Measurements from ENCODE around the gene TLL2.
A peak's percentile ranks its signal among the peaks of the same experiment; 100 is the strongest.

The TLL2 gene

DNA sequence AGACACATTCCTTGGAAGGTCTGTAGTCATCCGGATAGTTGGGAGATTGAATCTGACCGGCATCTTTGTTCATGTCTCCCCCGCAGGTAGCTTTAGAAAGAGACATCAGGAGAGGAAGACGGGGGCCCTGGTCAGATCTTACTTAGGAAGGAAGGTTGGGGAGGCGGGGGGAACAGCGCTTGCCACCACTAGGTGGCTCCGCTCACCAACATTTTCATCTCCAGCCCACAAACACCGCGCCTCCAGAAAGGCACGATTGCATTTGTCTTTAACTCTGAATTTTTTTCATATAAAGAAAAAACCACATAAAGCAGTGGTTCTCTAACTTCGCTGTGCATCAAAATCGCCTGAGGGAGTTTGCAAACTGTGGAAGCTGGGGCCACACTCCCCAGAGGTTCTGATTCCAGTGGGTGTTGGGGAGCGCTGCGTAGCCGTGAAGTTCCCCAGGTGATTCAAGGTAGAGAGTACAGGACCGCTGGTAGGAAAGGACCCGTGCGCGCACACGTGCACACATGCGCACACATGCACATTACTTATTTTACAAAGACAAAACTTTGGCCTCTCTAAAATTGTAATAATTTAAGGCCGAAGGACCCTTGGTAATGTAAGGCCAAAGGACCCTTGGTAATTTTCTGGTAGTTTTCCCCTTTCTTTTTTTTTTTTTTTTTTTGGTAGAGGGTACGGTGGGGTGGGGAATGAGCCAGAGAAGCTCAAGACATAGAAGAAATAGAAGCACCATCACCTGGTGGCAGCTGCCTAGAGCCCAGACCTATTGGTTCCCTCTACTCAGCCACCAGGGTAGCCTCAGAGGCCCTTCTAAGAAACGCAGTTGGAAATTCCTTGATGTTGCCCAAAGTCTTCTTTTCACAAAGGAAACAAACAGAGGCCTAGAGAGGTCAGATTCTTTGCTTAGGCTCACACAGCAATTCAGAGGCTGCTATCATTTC lies 117.5 kb downstream of the TLL2 start:
- peak; percentile 59 for DNase-seq (ENCODE audit: low spot score)

DNA sequence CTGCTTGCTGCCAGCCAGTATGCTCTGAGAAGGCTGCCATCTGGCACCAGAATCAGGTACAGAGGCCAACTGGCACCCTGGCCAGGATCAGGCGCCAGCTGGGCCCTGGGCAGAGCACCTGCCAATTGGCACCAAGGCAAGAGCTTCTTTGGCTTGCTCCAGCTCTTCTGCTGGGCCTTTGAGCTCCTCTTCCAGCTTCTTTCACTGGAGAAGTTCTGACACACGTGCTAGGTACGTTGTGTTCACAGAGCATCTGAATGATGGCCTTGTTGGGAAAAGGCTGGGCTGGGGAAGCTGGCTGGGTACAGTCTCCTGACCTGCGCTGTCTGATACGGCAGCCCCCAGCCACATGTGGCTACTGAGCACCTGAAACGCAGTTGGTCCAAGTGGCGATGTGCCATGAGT lies 123.3 kb downstream of the TLL2 start:
- no peak for DNase-seq (ENCODE audit: low spot score)

DNA sequence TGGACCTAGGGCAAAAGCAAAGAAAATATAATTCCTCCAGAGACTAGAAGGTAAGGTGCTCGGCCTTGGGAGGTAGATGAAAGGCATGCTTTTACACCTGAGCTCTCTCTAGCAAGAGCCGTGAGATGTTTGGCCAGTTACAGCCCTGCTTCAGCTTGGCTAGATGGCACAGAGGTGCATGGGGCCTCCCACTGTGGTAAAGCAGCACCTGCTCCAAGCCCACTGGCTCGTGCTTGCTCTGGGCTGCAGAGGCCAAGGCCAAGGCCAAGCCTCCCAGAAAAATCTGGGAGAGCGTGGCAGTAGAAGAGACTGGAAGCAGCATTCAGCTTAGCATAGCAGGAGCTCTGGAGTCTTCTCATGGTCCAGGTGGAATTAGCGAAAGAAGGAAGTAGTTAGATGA lies 123.9 kb downstream of the TLL2 start:
- DNase-seq (ENCODE audit: low spot score), result no peak

GRCh38 chr10:96387601-96388000 lies 126.1 kb downstream of the TLL2 start:
- no peak for DNase-seq (ENCODE audit: low spot score)

DNA sequence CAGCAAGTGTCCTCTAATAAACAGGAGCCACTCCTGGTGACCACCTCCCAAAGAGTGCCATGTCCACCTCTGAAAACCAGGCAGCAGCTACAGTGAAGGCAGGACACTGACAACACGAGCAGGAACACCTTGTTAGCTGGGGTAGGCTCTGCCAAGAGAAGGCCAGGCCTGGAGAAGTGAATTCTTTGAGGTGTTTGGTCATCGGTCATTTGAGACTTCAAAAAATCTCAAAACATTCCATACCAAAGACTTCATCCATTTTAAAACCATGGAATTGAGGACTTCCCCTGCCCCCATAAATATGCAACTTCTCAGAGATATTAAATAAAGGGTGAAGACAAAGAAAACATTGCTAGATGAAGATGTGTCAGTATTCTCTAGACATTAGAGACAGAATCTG lies 126.6 kb downstream of the TLL2 start:
- no peak for DNase-seq (ENCODE audit: low spot score)

DNA sequence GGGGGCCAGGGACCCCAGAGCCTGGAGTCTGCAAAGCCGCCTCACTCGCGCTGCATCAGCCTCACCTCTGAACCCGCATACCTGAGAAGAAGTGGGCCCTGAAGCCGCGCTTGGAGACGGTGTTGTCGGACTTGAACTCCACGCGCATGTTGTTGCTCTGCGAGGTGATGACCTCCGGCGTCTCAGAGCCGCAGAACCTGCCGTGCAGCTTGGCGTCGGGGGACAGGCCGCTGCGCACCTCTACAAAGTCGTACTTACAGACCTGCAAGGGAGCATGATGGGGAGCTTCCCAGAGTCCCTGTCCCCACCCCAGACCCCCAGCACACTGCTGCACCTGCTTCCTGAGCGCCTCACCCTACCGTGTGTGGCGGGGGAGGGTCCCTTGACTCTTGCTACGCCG lies 129.2 kb downstream of the TLL2 start:
- DNase-seq (ENCODE audit: low spot score), result no peak

- no peak for DNase-seq (ENCODE audit: low spot score)
Observed at GRCh38 chr10:96380821-96381220, 132.9 kb downstream of the TLL2 start.

GRCh38 chr10:96379758-96380157 lies 134.0 kb downstream of the TLL2 start:
- DNase-seq (ENCODE audit: low spot score), result no peak

DNA sequence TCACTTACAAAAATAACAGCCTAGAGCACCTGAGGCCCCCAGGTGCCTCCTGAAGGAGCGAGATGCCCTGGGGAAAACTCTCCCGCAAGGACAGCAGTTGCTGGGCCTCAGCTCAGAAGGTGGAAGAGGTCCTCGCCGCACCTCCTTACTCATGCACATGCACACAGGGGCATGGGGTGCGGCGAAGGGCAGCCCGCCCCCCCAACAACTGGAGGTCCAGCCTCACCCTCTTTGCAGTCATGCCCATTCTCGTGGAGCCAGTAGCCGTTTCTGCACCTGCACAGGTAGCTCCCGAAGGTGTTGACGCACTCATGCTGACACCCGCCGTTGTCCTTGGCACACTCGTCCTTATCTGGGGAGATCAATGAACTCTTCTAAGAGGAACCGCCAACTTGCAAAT lies 135.0 kb downstream of the TLL2 start:
- DNase-seq (ENCODE audit: low spot score), result no peak

- DNase-seq (ENCODE audit: low spot score), result no peak
Observed at GRCh38 chr10:96377816-96378294, 135.9 kb downstream of the TLL2 start.

GRCh38 chr10:96376483-96376882 lies 137.2 kb downstream of the TLL2 start:
- no peak for DNase-seq (ENCODE audit: low spot score)

DNA sequence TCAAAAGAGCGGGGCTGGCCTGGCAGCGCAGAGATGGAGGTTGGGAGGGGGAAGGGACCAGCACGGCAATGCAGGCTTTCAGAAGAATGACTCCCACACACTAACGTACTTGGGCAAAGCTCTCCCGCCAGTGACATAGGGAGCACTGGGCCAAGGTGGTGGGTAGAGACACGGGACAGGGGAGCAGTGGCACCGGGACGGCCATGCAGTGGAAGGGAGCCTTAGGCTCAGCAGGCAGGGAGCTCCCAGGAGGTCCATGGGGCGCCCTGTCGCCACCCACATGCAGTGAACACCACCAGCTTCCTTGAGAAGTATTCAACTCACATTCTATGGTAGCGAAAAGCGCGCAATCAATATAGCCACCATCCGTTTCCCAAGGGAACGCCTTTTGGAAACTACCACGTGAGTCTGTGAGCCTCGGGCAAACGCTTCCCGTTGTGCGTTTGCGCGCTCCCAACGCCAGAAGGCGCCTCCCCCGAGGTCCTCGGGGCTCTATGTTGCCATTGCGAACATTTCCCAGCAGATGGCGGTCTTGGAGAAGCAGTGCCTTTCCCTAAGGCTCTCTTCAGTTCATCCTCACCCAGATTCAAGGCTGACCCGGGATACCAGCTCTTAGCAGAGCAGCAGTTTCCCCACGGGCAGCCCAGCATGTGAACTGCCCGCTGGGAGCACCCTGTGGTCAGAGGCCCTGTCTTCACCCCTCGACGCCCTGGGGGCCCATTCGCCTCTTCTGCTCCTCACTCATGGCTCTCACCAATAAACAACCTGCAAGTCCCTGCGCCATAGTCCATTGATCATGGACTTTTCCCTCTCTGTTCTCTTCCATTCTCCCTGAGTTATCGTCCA lies 138.5 kb downstream of the TLL2 start:
- DNase-seq (ENCODE audit: low spot score), result peak; percentile 88

- peak; percentile 47 for DNase-seq (ENCODE audit: low spot score)
Observed at GRCh38 chr10:96374639-96374984, 139.1 kb downstream of the TLL2 start.

GRCh38 chr10:96374004-96374403 lies 139.7 kb downstream of the TLL2 start:
- DNase-seq (ENCODE audit: low spot score), result no peak

GRCh38 chr10:96371356-96371755 lies 142.4 kb downstream of the TLL2 start:
- no peak for DNase-seq (ENCODE audit: low spot score)

DNA sequence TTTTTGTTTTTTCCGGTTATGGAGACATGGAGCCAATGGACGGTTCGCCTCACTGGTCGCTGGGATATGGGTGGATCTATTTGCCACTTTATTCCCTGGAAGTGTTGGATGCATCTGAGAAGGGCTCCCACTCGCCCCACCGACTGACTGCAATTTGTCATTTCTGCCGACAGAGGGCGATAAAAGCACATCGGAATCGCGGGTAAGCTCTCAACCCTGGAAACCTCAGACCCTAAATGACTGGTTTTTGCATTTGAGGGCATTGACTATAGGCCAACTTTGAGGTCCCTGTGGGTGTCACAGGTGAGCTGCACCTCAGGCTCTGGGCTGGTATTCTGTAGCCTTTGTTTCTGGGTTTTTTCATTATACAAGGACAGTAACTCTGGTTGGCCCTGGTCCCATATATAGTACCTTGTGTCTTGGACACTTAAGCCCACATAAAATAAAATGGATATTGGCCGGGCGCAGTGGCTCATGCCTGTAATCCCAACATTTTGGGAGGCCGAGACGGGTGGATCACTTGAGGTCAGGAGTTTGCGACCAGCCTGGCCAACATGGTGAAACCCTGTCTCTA lies 143.1 kb downstream of the TLL2 start:
- DNase-seq (ENCODE audit: low spot score), result peak; percentile 53

GRCh38 chr10:96369890-96370583 lies 143.7 kb downstream of the TLL2 start:
- no peak for DNase-seq (ENCODE audit: low spot score)

DNA sequence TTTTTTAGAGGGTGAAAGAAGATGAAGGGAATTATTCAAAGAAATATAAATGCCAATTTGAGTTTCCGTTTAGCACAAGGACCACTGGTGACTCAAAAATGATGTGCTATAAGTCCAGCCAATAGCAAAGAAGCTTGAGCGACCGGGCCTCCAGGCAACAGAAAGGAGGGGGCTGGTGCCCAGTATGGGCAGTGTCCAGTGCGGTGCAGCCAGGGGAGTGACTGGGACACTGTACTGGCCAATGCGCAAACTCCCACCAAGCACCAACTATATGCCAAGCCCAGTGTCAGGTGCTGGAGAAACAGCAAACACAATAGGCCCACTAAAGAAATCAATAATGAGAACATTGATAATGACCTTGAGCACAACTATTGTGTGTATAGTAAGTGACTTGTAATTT lies 144.8 kb downstream of the TLL2 start:
- no peak for DNase-seq (ENCODE audit: low spot score)

DNA sequence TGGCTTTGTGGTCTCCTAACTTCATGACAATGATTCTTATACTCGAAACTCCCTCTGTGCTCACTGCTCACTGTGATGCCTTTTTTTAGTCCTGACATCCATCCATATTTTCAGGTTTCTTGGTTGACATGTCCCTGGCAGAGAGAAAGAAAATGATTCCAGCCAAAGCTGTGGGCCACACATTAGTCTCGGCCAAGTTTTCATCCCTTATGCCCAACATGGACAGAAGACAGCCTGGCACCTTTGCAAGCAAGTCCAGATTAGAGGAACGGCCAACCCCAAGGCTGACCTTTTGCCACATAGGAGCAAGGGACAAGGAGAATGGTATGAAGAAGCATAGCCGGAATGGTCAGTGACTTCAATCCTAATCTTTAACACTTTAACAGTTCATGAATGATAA lies 146.3 kb downstream of the TLL2 start:
- no peak for DNase-seq (ENCODE audit: low spot score)

GRCh38 chr10:96366508-96366907 lies 147.2 kb downstream of the TLL2 start:
- no peak for DNase-seq (ENCODE audit: low spot score)

- DNase-seq (ENCODE audit: low spot score), result no peak
Observed at GRCh38 chr10:96365571-96365970, 148.2 kb downstream of the TLL2 start.

DNA sequence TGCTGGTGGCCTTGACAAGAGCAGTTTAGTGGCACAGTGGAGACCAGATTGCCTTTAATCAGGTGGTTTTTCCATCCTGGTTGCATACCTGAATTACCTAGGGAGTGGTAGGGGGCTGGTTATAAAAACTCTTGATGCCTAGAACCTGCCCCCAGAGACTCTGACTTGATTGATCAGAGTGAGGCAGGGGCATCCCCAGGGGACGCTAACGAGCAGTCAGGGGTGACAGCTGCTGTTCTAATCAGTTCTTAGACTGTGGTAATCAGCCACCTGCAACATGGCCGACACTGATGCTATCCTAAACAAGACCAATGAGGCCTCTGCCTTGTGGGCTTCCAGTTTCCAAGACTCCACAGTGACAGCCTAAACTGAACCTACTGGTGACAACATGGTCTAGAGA lies 153.0 kb downstream of the TLL2 start:
- peak; percentile 19 for DNase-seq (ENCODE audit: low spot score)
